ENCODE data around the gene PTEN.
"Not testable (repeated sequence)": the region's sequence is repeated elsewhere in the genome, so short reads cannot be mapped to it uniquely, and the experiment has no call there.

The PTEN gene

GRCh38 chr10:87863053-87863943, at the start of gene PTEN, which contains the start of gene KLLN:
Gene PTEN, plus strand, starts transcription at chr10:87863625. Its CDS starts 845 bp downstream, at chr10:87864470.
Gene KLLN, minus strand, starts transcription at chr10:87863533. Its CDS starts 1,046 bp downstream, at chr10:87862487.
- peak; percentile 74 for DNase-seq

- DNase-seq: no peak
These were observed 47.1 kb upstream of the PTEN start for GRCh38 chr10:87816163-87816897.

GRCh38 chr10:87816898-87817608, 46.4 kb upstream of the PTEN start:
- DNase-seq: no peak

- DNase-seq: peak; percentile 87
These were observed 45.6 kb upstream of the PTEN start, which contains the start of gene ATAD1 for GRCh38 chr10:87817609-87818504. Gene ATAD1, minus strand, starts transcription at chr10:87818226. Its CDS starts 3,627 bp downstream, at chr10:87814599.

GRCh38 chr10:87818505-87819288, 44.7 kb upstream of the PTEN start:
- peak; percentile 59 for DNase-seq

GRCh38 chr10:87819289-87819585, 44.2 kb upstream of the PTEN start:
- no peak for DNase-seq

- no peak for DNase-seq
These were observed 36.8 kb upstream of the PTEN start for GRCh38 chr10:87826653-87827052.

GRCh38 chr10:87827681-87828080, 35.7 kb upstream of the PTEN start:
- DNase-seq: no peak

- not testable (repeated sequence) for DNase-seq
These were observed 34.4 kb upstream of the PTEN start for GRCh38 chr10:87829051-87829450.

- DNase-seq: no peak
These were observed 33.3 kb upstream of the PTEN start for GRCh38 chr10:87829986-87830729.

GRCh38 chr10:87836098-87836497, 27.3 kb upstream of the PTEN start:
- no peak for DNase-seq

GRCh38 chr10:87837445-87837844, 26.0 kb upstream of the PTEN start:
- DNase-seq: no peak

- DNase-seq: no peak
These were observed 24.8 kb upstream of the PTEN start for GRCh38 chr10:87838650-87839049.

GRCh38 chr10:87841186-87841585, 22.2 kb upstream of the PTEN start:
- DNase-seq: no peak

GRCh38 chr10:87842220-87842641, 21.2 kb upstream of the PTEN start:
- no peak for DNase-seq

- DNase-seq: no peak
These were observed 20.5 kb upstream of the PTEN start for GRCh38 chr10:87842776-87843497.

GRCh38 chr10:87843714-87844113, 19.7 kb upstream of the PTEN start:
- no peak for DNase-seq

- DNase-seq: no peak
These were observed 18.4 kb upstream of the PTEN start for GRCh38 chr10:87844837-87845623.

GRCh38 chr10:87845624-87845998, 17.8 kb upstream of the PTEN start:
- no peak for DNase-seq
